ENCODE results near the gene LATS1.
A peak's percentile ranks its signal among the peaks of the same experiment; 100 is the strongest.
"Not testable (repeated sequence)": the region's sequence is repeated elsewhere in the genome, so short reads cannot be mapped to it uniquely, and the experiment has no call there.

Gene LATS1

GRCh38 chr6:149717588-149718458 is at the start of gene LATS1:
TSS of gene LATS1 (minus strand) at chr6:149718101. CDS start at chr6:149702126, 15,975 bp downstream.
- peak; percentile 94 for DNase-seq

GRCh38 chr6:149766156-149766769 is 48.4 kb upstream of the LATS1 start:
- no peak for DNase-seq

- DNase-seq, result no peak
Measured at GRCh38 chr6:149763866-149764265, 46.0 kb upstream of the LATS1 start.

GRCh38 chr6:149761438-149761837 is 43.5 kb upstream of the LATS1 start:
- DNase-seq, result no peak

- no peak for DNase-seq
Measured at GRCh38 chr6:149756261-149756636, 38.3 kb upstream of the LATS1 start.

- no peak for DNase-seq
Measured at GRCh38 chr6:149755300-149756260, 37.7 kb upstream of the LATS1 start.

GRCh38 chr6:149754548-149754947 is 36.6 kb upstream of the LATS1 start:
- DNase-seq, result no peak

- DNase-seq, result not testable (repeated sequence)
Measured at GRCh38 chr6:149753374-149753637, 35.4 kb upstream of the LATS1 start.

GRCh38 chr6:149752600-149753373 is 34.9 kb upstream of the LATS1 start:
- no peak for DNase-seq

GRCh38 chr6:149751920-149752319 is 34.0 kb upstream of the LATS1 start:
- not testable (repeated sequence) for DNase-seq

- DNase-seq, result no peak
Measured at GRCh38 chr6:149751239-149751638, 33.3 kb upstream of the LATS1 start.

GRCh38 chr6:149750136-149750609 is 32.3 kb upstream of the LATS1 start:
- peak; percentile 71 for DNase-seq

GRCh38 chr6:149749594-149750135 is 31.8 kb upstream of the LATS1 start, which contains the start of gene PCMT1:
TSS of gene PCMT1 (plus strand) at chr6:149749741. CDS start at chr6:149749902, 161 bp downstream.
- peak; percentile 94 for DNase-seq

GRCh38 chr6:149749082-149749593 is 31.2 kb upstream of the LATS1 start:
- not testable (repeated sequence) for DNase-seq

GRCh38 chr6:149746147-149746946 is 28.4 kb upstream of the LATS1 start, which contains the start of gene NUP43:
TSS of gene NUP43 (minus strand) at chr6:149746529. CDS start at chr6:149746495, 34 bp downstream.
- DNase-seq, result peak; percentile 95

GRCh38 chr6:149745252-149745651 is 27.4 kb upstream of the LATS1 start:
- not testable (repeated sequence) for DNase-seq

- DNase-seq, result no peak
Measured at GRCh38 chr6:149734915-149735314, 17.0 kb upstream of the LATS1 start.

GRCh38 chr6:149733089-149733720 is 15.3 kb upstream of the LATS1 start:
- no peak for DNase-seq

GRCh38 chr6:149729824-149730223 is 11.9 kb upstream of the LATS1 start:
- no peak for DNase-seq
